Measurements from ENCODE around the gene CAPZA1.

DNA sequence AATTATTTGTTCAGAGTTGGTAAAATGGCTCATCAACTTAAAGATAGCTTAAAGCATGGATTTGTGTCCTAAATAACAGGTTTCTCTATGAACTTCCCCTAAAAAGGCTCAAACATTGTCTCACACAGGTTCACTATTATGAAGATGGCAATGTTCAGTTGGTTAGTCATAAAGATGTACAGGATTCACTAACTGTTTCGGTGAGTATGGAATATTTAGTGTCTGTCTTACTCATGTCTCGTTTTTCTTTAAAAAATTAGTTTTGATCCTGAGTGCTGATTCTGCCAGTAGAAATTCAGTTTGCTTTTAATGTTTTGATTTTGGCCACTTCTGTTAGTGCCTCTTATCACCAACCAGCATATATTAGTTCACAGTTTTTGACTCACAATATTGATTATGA is 47.3 kb downstream of the CAPZA1 start:
- TF ChIP-seq, protein P1, sequence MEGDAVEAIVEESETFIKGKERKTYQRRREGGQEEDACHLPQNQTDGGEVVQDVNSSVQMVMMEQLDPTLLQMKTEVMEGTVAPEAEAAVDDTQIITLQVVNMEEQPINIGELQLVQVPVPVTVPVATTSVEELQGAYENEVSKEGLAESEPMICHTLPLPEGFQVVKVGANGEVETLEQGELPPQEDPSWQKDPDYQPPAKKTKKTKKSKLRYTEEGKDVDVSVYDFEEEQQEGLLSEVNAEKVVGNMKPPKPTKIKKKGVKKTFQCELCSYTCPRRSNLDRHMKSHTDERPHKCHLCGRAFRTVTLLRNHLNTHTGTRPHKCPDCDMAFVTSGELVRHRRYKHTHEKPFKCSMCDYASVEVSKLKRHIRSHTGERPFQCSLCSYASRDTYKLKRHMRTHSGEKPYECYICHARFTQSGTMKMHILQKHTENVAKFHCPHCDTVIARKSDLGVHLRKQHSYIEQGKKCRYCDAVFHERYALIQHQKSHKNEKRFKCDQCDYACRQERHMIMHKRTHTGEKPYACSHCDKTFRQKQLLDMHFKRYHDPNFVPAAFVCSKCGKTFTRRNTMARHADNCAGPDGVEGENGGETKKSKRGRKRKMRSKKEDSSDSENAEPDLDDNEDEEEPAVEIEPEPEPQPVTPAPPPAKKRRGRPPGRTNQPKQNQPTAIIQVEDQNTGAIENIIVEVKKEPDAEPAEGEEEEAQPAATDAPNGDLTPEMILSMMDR (IDR thresholded peaks at IDR 0.05): no peak
- TF ChIP-seq SIN3A (IDR thresholded peaks at IDR 0.05; ENCODE audit: borderline replicate concordance, low read depth, low read length) (no peak), TAF1 (IDR thresholded peaks at IDR 0.05; ENCODE audit: borderline replicate concordance, low read depth, low read length) (no peak), EZH2phosphoT487 (IDR thresholded peaks at IDR 0.05; ENCODE audit: borderline replicate concordance, low read depth) (no peak), POLR2AphosphoS5 (IDR thresholded peaks at IDR 0.05; ENCODE audit: low read depth, low read length) (no peak), JUND (IDR thresholded peaks at IDR 0.05) (no peak), TEAD4 (IDR thresholded peaks at IDR 0.05; ENCODE audit: borderline replicate concordance, insufficient read depth) (no peak), CHD2 (IDR thresholded peaks at IDR 0.05; ENCODE audit: low read length, partially characterized antibody) (no peak), TCF12 (IDR thresholded peaks at IDR 0.05) (no peak), MEF2A (IDR thresholded peaks at IDR 0.05; ENCODE audit: borderline replicate concordance, low read depth) (no peak)
- TF ChIP-seq, protein P2, sequence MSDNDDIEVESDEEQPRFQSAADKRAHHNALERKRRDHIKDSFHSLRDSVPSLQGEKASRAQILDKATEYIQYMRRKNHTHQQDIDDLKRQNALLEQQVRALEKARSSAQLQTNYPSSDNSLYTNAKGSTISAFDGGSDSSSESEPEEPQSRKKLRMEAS (IDR thresholded peaks at IDR 0.05; ENCODE audit: low read depth): no peak
- TF ChIP-seq, protein P3, sequence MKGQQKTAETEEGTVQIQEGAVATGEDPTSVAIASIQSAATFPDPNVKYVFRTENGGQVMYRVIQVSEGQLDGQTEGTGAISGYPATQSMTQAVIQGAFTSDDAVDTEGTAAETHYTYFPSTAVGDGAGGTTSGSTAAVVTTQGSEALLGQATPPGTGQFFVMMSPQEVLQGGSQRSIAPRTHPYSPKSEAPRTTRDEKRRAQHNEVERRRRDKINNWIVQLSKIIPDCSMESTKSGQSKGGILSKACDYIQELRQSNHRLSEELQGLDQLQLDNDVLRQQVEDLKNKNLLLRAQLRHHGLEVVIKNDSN (IDR thresholded peaks at IDR 0.05; ENCODE audit: borderline replicate concordance, low read depth): no peak
- TF ChIP-seq, protein P4, sequence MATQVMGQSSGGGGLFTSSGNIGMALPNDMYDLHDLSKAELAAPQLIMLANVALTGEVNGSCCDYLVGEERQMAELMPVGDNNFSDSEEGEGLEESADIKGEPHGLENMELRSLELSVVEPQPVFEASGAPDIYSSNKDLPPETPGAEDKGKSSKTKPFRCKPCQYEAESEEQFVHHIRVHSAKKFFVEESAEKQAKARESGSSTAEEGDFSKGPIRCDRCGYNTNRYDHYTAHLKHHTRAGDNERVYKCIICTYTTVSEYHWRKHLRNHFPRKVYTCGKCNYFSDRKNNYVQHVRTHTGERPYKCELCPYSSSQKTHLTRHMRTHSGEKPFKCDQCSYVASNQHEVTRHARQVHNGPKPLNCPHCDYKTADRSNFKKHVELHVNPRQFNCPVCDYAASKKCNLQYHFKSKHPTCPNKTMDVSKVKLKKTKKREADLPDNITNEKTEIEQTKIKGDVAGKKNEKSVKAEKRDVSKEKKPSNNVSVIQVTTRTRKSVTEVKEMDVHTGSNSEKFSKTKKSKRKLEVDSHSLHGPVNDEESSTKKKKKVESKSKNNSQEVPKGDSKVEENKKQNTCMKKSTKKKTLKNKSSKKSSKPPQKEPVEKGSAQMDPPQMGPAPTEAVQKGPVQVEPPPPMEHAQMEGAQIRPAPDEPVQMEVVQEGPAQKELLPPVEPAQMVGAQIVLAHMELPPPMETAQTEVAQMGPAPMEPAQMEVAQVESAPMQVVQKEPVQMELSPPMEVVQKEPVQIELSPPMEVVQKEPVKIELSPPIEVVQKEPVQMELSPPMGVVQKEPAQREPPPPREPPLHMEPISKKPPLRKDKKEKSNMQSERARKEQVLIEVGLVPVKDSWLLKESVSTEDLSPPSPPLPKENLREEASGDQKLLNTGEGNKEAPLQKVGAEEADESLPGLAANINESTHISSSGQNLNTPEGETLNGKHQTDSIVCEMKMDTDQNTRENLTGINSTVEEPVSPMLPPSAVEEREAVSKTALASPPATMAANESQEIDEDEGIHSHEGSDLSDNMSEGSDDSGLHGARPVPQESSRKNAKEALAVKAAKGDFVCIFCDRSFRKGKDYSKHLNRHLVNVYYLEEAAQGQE (IDR thresholded peaks at IDR 0.05; ENCODE audit: low read depth, low read length): no peak

Data from SK-N-SH (cell line).